PC-9 (cell line): Measurements from ENCODE around the gene GGCT.

Experiments used
- CTCF ChIP-seq: fragments of 200-600 bp; sonication (generic); conservative IDR thresholded peaks from 2 replicates; pipeline ENCODE4 v1.6.1; 2017; ENCODE audit warnings: mixed run types, antibody characterized with exemption, mild to moderate bottlenecking, moderate library complexity
- EZH2 ChIP-seq: fragments of 200-600 bp; sonication (generic); IDR thresholded peaks from 2 replicates; pipeline ENCODE4 v1.8.0; 2017; ENCODE audit warnings: antibody characterized with exemption, low read depth

GRCh38 chr7:30526163-30526562 is 21.5 kb upstream of the GGCT start:
- TF ChIP-seq CTCF (no peak), EZH2 (no peak)
